ENCODE data around the gene GJB2.

GJB2 gene

GRCh38 chr13:20148501-20149183 is 44.1 kb downstream of the GJB2 start:
- no peaks in the 10 kb centered on the region for H3K9me3 ChIP-seq (ENCODE audit: control insufficient read depth in 1 of 2, low read length in 2 of 2)
- peaks cover 3% of the 10 kb centered on the region for H3K27me3 ChIP-seq (ENCODE audit: low read depth, low read length)
- H3K36me3 ChIP-seq (ENCODE audit: control insufficient read depth in 1 of 2, insufficient read depth in 2 of 2, low read length in 2 of 2), result no peaks in the 10 kb centered on the region
- H3K4me1 ChIP-seq (ENCODE audit: control insufficient read depth in 1 of 2, insufficient read depth in 2 of 2, low read length in 2 of 2), result no peaks in the 10 kb centered on the region
- no peak overlapping the region for H3K4me3 ChIP-seq (ENCODE audit: low read depth in 1 of 2, low read length in 2 of 2)
- H3K27ac ChIP-seq (ENCODE audit: low read length), result no peak overlapping the region

- H3K36me3 ChIP-seq (ENCODE audit: control insufficient read depth in 1 of 2, insufficient read depth in 2 of 2, low read length in 2 of 2), result no peaks in the 10 kb centered on the region
- H3K4me3 ChIP-seq (ENCODE audit: low read depth in 1 of 2, low read length in 2 of 2), result no peak overlapping the region
- H3K27ac ChIP-seq (ENCODE audit: low read length), result no peak overlapping the region
- H3K9me3 ChIP-seq (ENCODE audit: control insufficient read depth in 1 of 2, low read length in 2 of 2), result no peaks in the 10 kb centered on the region
- peaks cover 0 to 12% of the 10 kb centered on the region in 2 donors for H3K4me1 ChIP-seq (ENCODE audit: control insufficient read depth in 1 of 2, insufficient read depth in 2 of 2, low read length in 2 of 2)
- H3K27me3 ChIP-seq (ENCODE audit: low read depth, low read length), result peaks cover 16% of the 10 kb centered on the region
Measured at GRCh38 chr13:20146381-20146780, 46.4 kb downstream of the GJB2 start.

GRCh38 chr13:20145521-20145920 is 47.2 kb downstream of the GJB2 start:
- Histone ChIP-seq H3K4me3 (ENCODE audit: low read depth in 1 of 2, low read length in 2 of 2) (no peak overlapping the region), H3K27me3 (ENCODE audit: low read depth, low read length) (peaks cover 20% of the 10 kb centered on the region)

GRCh38 chr13:20144141-20144850 is 48.4 kb downstream of the GJB2 start:
- Histone ChIP-seq H3K4me1 (ENCODE audit: control insufficient read depth in 1 of 2, insufficient read depth in 2 of 2, low read length in 2 of 2) (peaks cover 0 to 12% of the 10 kb centered on the region in 2 donors), H3K27ac (ENCODE audit: low read length) (no peak overlapping the region), H3K4me3 (ENCODE audit: low read depth in 1 of 2, low read length in 2 of 2) (no peak overlapping the region), H3K27me3 (ENCODE audit: low read depth, low read length) (peaks cover 30% of the 10 kb centered on the region), H3K36me3 (ENCODE audit: control insufficient read depth in 1 of 2, insufficient read depth in 2 of 2, low read length in 2 of 2) (no peaks in the 10 kb centered on the region), H3K9me3 (ENCODE audit: control insufficient read depth in 1 of 2, low read length in 2 of 2) (no peaks in the 10 kb centered on the region)

More at GRCh38 chr13:20145521-20145920, 47.2 kb downstream of the GJB2 start:
- H3K4me1 ChIP-seq (ENCODE audit: control insufficient read depth in 1 of 2, insufficient read depth in 2 of 2, low read length in 2 of 2), result peaks cover 0 to 12% of the 10 kb centered on the region in 2 donors
- no peaks in the 10 kb centered on the region for H3K36me3 ChIP-seq (ENCODE audit: control insufficient read depth in 1 of 2, insufficient read depth in 2 of 2, low read length in 2 of 2)
- H3K27ac ChIP-seq (ENCODE audit: low read length), result no peak overlapping the region
- H3K9me3 ChIP-seq (ENCODE audit: control insufficient read depth in 1 of 2, low read length in 2 of 2), result no peaks in the 10 kb centered on the region

- Histone ChIP-seq H3K27me3 (ENCODE audit: low read depth, low read length) (peaks cover 32% of the 10 kb centered on the region), H3K4me3 (ENCODE audit: low read depth in 1 of 2, low read length in 2 of 2) (no peak overlapping the region), H3K4me1 (ENCODE audit: control insufficient read depth in 1 of 2, insufficient read depth in 2 of 2, low read length in 2 of 2) (peaks cover 0 to 12% of the 10 kb centered on the region in 2 donors), H3K9me3 (ENCODE audit: control insufficient read depth in 1 of 2, low read length in 2 of 2) (no peaks in the 10 kb centered on the region), H3K27ac (ENCODE audit: low read length) (no peak overlapping the region), H3K36me3 (ENCODE audit: control insufficient read depth in 1 of 2, insufficient read depth in 2 of 2, low read length in 2 of 2) (no peaks in the 10 kb centered on the region)
Measured at GRCh38 chr13:20142927-20143480, 49.7 kb downstream of the GJB2 start.

GRCh38 chr13:20142023-20142926 is 50.5 kb downstream of the GJB2 start:
- Histone ChIP-seq H3K27me3 (ENCODE audit: low read depth, low read length) (peaks cover 32% of the 10 kb centered on the region), H3K9me3 (ENCODE audit: control insufficient read depth in 1 of 2, low read length in 2 of 2) (no peaks in the 10 kb centered on the region), H3K4me1 (ENCODE audit: control insufficient read depth in 1 of 2, insufficient read depth in 2 of 2, low read length in 2 of 2) (peaks cover 0 to 12% of the 10 kb centered on the region in 2 donors), H3K36me3 (ENCODE audit: control insufficient read depth in 1 of 2, insufficient read depth in 2 of 2, low read length in 2 of 2) (no peaks in the 10 kb centered on the region), H3K4me3 (ENCODE audit: low read depth in 1 of 2, low read length in 2 of 2) (peak overlapping the region in 1 of 2 donors; percentile 30), H3K27ac (ENCODE audit: low read length) (no peak overlapping the region)

- Histone ChIP-seq H3K27ac (ENCODE audit: low read length) (no peak overlapping the region), H3K4me3 (ENCODE audit: low read depth in 1 of 2, low read length in 2 of 2) (peak overlapping the region in 1 of 2 donors; percentile 30), H3K9me3 (ENCODE audit: control insufficient read depth in 1 of 2, low read length in 2 of 2) (no peaks in the 10 kb centered on the region), H3K4me1 (ENCODE audit: control insufficient read depth in 1 of 2, insufficient read depth in 2 of 2, low read length in 2 of 2) (peaks cover 0 to 19% of the 10 kb centered on the region in 2 donors), H3K27me3 (ENCODE audit: low read depth, low read length) (peaks cover 32% of the 10 kb centered on the region), H3K36me3 (ENCODE audit: control insufficient read depth in 1 of 2, insufficient read depth in 2 of 2, low read length in 2 of 2) (no peaks in the 10 kb centered on the region)
Measured at GRCh38 chr13:20141238-20142022, 51.3 kb downstream of the GJB2 start.

- H3K27ac ChIP-seq (ENCODE audit: low read length), result no peak overlapping the region
- no peak overlapping the region for H3K4me3 ChIP-seq (ENCODE audit: low read depth in 1 of 2, low read length in 2 of 2)
- H3K27me3 ChIP-seq (ENCODE audit: low read depth, low read length), result peaks cover 32% of the 10 kb centered on the region
- H3K9me3 ChIP-seq (ENCODE audit: control insufficient read depth in 1 of 2, low read length in 2 of 2), result no peaks in the 10 kb centered on the region
- no peaks in the 10 kb centered on the region for H3K36me3 ChIP-seq (ENCODE audit: control insufficient read depth in 1 of 2, insufficient read depth in 2 of 2, low read length in 2 of 2)
- peaks cover 0 to 19% of the 10 kb centered on the region in 2 donors for H3K4me1 ChIP-seq (ENCODE audit: control insufficient read depth in 1 of 2, insufficient read depth in 2 of 2, low read length in 2 of 2)
Measured at GRCh38 chr13:20140487-20140886, 52.3 kb downstream of the GJB2 start.

GRCh38 chr13:20137875-20138274 is 54.9 kb downstream of the GJB2 start:
- Histone ChIP-seq H3K4me3 (ENCODE audit: low read depth in 1 of 2, low read length in 2 of 2) (no peak overlapping the region), H3K9me3 (ENCODE audit: control insufficient read depth in 1 of 2, low read length in 2 of 2) (no peaks in the 10 kb centered on the region), H3K27ac (ENCODE audit: low read length) (no peak overlapping the region), H3K27me3 (ENCODE audit: low read depth, low read length) (peaks cover 34% of the 10 kb centered on the region), H3K36me3 (ENCODE audit: control insufficient read depth in 1 of 2, insufficient read depth in 2 of 2, low read length in 2 of 2) (no peaks in the 10 kb centered on the region), H3K4me1 (ENCODE audit: control insufficient read depth in 1 of 2, insufficient read depth in 2 of 2, low read length in 2 of 2) (peaks cover 0 to 19% of the 10 kb centered on the region in 2 donors)

All from muscle layer of duodenum (tissue), 2 donors.